T-helper 2 cell treated with Interferon-gamma antibody and Interleukin-4, amounts not matched to agents 100 ng/mL and 5 ng/mL, for 36 hours (primary cell): ENCODE measurements around the gene STX11. TPM values are rescaled to one million over a fixed set of nuclear protein-coding genes. Genes with fewer than 3 reads are reported as not detected.

Experiments used
- intact Hi-C: fragments of 100-400 bp; cut with micrococcal nuclease; formaldehyde crosslinking; loops from one replicate; pipeline ENCODE4 v1.15.1; 2023
- total RNA-seq: library from RNA; stranded (reverse); gene quantifications from 2 replicates; pipeline ENCODE4 v1.2.3, GENCODE V29; 2022

STX11 gene
- total RNA-seq, 1 donor from 2014 or later, result 14.5 TPM

DNA sequence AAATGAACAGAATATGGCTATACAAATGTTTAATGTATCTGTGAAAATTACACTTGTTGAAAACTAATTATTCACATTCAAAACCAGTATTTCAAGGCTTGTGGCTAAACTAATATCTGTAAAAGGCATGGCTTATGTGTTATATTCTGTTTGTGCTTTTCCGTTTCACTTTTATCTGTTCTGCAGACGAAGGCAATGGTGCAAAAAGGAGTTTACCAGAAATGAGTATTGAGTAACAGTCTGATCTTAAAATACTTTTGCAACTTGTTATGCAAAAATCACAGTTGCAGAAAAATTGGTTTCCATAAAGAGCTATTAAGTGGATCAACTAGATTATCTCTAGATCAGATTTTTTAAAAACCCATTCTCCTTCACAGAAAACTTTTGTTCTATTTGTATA, 9.4 kb upstream of the STX11 start:
- intact Hi-C loops, result no loop called here

- intact Hi-C loops, result no loop called here
These were observed 8.8 kb upstream of the STX11 start for GRCh38 chr6:144141470-144141869.

DNA sequence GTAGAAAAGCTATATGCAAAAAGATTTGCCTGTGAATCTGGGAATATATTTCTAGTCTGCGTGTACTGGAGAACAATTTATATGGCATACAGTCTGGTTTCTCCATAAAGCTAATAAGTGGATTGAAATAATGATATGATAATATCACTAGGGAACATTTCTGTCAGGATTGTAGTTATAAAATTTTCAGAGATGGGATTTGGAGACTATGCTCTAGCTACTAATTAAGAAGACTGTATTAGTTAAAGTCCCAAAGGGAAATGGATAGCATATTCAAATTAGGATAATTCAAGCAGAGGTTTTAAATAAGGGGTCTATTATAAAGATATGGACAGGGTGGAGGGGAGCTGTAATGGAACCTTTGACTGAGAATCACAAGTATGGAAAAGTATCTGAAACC, 7.2 kb upstream of the STX11 start:
- intact Hi-C loops, result no loop called here

- intact Hi-C loops, result no loop called here
These were observed 6.4 kb upstream of the STX11 start for GRCh38 chr6:144143878-144144277.

- intact Hi-C loops, result no loop called here
These were observed 5.3 kb upstream of the STX11 start for GRCh38 chr6:144144996-144145395.

DNA sequence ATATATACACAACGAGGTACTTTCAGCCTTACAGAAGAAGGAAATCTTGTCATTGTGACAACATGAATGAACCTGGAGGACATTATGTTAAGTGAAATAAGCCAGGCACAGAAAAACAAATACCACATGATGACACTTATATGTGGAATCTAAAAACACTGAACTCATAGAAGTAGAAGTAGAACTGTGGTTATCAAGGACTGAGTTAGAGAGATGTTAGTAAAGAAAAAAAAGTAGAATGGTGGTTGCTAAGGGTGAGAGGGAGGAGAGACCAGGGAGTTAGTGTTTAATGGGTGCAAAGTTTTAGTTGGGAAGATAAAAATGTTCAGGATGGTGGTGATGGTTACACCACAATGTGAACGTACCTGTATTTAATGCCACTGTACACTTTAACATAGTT, 4.8 kb upstream of the STX11 start:
- intact Hi-C loops, result no loop called here

- intact Hi-C loops, result no loop called here
These were observed 1.4 kb upstream of the STX11 start for GRCh38 chr6:144148886-144149285.

DNA sequence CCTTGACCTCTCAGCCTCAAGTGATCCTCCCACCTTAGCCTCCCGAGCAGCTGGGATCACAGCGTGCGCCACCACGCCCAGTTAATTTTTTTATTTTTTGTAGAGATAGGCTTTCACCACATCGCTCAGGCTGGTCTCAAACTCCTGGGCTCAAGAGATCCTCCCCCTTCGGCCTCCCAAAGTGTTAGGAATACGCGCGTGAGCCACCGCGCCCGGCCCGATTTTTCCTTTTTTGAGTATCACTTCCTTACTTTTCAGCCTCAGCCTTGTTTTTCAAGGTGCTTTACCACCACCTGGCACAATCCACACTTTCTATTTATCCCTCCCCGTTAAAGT, 791 bp upstream of the STX11 start:
- intact Hi-C loops, result no loop called here

- intact Hi-C loops, result loop anchor here (1.0 to 10.0 kb wide), 12 partner anchors 28 to 1584 kb away; partner anchors contain the start of genes ADAT2, EPM2A, LTV1 and PEX3
These were observed 667 bp downstream of the STX11 start for GRCh38 chr6:144150710-144151657.

DNA sequence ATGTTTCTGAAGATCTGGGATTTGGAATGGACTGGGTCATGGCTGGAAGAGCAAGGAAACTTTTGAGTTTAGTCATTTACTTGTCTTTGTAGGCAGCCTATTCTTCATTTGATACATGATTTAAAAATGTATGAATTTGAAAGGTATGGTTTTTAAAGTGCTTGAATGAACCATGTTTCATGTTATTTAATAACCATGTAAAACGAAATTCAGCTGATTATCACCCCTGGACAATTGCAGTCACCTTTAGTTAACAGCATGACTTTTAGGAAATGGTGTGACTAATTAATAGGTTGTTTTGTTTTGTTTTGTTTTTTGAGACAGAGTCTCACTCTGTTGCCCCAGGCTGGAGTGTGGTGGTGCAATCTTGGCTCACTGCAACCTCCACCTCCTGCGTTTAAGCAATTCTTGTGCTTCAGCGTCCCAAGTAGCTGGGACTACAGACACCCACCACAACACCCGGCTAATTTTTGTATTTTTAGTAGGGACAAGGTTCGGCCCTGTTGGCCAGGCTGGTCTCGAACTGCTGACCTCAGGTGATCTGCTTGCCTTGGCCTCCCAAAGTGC, 2.1 kb downstream of the STX11 start:
- intact Hi-C loops, result loop anchor here (5.0 to 10.0 kb wide), 3 partner anchors 135 to 1582 kb away; partner anchors contain the start of genes ADAT2, EPM2A, PEX3 and UTRN

GRCh38 chr6:144153260-144153659, 2.9 kb downstream of the STX11 start:
- intact Hi-C loops, result loop anchor here (5.0 to 10.0 kb wide), 3 partner anchors 134 to 1582 kb away; partner anchors contain the start of genes ADAT2, EPM2A, PEX3 and UTRN

DNA sequence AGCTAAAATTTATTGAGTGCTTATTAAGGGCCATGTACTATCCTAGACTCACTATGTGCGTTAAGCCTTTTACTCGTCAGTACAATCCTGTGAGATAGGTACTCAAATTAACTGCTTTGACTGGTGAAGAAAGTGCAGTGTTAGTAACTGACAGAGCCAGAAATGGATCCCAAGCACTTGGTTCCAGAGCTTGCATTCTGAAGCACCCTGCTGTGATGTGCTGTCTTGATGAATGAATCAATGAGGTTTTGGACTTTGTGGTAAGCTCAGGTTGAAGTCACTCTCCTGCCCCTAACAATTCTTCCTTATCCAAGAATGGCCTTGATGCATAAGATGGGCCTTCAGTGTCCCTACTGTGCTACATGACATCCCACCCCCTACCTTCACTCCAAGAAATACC, 3.7 kb downstream of the STX11 start:
- intact Hi-C loops, result loop anchor here (5.0 to 10.0 kb wide), 3 partner anchors 133 to 1581 kb away; partner anchors contain the start of genes ADAT2, EPM2A, PEX3 and UTRN

- intact Hi-C loops, result loop anchor here (10.0 kb wide), 1 partner anchor 1579 kb away; the partner anchor contains the start of gene EPM2A
These were observed 5.2 kb downstream of the STX11 start for GRCh38 chr6:144155529-144155928.

DNA sequence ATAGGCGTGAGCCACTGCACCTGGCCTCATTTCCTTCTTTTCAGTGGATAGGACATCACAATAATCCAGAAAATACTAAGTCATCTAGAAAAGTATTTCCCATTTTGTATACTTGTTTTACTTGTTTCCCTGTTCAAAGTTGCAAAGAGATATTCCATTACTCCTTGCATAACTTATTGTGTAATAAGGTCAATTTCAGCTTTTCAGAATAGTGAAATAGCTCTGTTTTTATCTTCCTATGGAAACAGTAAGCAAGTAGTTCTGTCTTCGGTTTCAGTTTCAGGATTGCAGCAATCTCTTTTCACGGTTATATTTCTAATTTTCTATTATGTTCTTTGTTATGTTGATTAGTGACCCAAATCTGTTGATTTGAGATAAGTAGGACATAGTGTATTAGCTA, 6.0 kb downstream of the STX11 start:
- intact Hi-C loops, result loop anchor here (10.0 kb wide), 1 partner anchor 1578 kb away; the partner anchor contains the start of gene EPM2A

DNA sequence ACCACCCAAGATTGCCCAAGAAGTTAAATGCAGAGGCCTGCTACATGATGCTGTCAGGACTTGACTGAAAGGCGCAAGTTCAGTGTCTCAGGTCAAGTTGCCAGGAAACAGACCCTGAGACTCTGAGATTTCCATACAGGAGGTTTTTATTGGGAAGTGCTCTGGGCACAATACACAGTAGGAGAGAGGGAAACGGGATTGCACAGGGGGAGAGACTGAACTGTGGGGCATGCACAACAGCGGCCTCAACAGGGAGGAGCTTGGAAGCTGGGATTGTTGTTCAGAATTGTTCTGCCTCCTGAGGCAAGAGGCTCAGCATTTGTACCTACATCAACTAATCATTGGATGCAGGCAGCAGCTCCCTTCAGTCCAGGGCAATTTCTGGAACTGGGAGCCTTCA, 6.7 kb downstream of the STX11 start:
- intact Hi-C loops, result loop anchor here (10.0 kb wide), 1 partner anchor 1578 kb away; the partner anchor contains the start of gene EPM2A

DNA sequence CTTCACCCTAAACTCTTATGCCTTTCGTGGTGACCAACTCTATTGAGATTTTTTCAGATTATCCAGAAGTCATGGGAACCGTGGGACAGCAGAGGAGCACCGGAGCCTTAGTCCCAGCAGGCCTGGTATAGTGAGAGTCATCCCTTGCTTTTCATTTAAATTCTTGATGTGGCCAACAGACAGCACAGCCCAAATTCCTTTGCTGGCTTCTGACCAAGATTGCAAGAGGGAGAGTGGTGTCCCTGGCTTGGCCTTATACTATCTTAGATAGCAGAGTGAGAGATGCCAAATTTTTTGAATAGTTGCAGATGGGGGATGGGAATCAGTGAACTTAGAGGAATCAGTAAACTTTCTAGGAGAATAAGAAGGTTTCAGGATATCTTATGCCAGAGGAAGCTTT, 7.8 kb downstream of the STX11 start:
- intact Hi-C loops, result loop anchor here (10.0 kb wide), 1 partner anchor 1577 kb away; the partner anchor contains the start of gene EPM2A

DNA sequence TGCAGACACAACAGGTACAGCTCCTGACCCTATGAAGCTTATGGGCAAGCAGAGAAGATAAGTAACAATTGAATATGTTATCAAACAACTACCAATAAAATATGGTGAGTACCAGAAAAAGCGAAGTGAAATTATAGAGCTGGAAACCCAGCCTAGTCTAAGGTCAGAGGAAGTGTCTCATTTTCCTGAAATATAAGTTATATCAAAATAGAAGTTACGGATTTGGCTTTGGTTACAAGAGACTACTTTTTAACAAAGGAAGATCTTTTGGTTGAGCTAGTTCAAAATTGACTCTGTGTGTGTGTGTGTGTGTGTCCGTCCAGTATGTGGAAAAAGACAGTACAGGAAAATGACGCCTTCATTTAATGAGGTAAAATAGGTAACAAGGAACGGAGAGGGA, 8.9 kb downstream of the STX11 start:
- intact Hi-C loops, result loop anchor here (10.0 kb wide), 1 partner anchor 1576 kb away; the partner anchor contains the start of gene EPM2A

DNA sequence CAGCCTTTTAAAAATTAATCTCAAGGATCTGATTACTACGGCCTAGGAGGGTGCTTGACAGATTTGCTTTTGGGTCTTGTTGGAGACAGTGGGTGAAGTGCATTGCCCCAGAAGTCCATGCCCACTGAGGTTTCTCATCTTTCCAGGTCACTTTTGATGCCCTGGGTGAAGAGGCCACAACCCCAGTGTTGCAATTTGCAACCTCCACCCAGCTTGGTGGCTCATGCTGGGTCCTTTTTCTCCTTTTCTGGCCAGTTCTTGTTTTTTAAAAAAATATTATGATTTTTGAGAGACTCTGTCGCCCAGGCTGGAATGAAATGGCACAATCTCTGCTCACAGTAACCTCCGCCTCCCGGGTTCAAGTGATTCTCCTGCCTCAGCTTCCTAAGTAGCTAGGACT, 9.4 kb downstream of the STX11 start:
- intact Hi-C loops, result loop anchor here (10.0 kb wide), 1 partner anchor 1575 kb away; the partner anchor contains the start of gene EPM2A

DNA sequence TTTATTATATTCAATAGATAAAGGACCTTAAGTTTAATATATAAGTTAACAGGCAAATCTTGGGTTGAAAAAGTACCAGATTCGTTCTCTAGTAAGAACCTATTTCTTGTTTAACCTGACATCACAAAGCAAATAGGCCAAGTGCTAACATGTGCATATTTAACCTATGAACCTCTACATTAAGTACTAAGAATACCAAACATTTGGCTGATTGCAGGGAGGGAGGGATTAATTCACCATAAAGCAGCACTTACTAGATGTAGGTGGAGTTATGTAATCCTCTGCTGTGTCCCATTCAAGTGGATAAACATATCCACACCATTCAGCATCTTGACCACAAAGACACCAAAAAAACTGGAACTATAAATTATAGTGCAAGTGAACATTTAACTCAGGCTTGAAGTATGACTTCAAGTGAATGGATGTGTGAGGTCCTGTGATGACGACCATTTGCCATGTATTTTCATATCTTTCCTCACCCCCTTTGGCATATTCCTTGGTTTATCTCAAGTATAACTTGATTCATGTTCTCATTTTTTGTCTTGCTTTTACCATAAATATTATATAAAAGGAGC, 10.2 kb downstream of the STX11 start:
- intact Hi-C loops, result no loop called here

GRCh38 chr6:144161975-144162374, 11.7 kb downstream of the STX11 start:
- intact Hi-C loops, result no loop called here

DNA sequence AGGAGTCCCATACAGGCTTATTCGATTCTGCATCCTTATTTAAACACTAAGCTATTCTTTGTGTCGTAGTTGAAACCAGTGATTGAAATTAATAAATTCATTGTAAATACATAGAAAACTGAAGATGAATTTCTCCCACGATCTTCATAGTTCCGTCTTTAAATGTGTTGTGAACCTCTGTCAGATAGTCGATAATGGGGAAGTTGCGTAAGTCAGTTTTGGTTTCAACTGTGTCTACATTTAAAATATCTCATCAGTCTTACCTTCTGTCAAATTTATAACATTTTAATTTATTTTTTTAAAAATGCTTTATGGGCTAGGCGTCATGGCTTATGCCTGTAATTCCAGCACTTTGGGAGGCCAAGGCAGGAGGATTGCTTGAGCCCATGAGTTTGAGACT, 12.7 kb downstream of the STX11 start:
- intact Hi-C loops, result no loop called here

GRCh38 chr6:144165784-144166183, 15.5 kb downstream of the STX11 start:
- intact Hi-C loops, result no loop called here
